HG02798 (cell line): Measurements from ENCODE around the gene CALHM1.
A peak's percentile ranks its signal among the peaks of the same experiment; 100 is the strongest.
"Not testable (repeated sequence)": the region's sequence is repeated elsewhere in the genome, so short reads cannot be mapped to it uniquely, and the experiment has no call there.

Experiments used
- ATAC-seq: cut with Tn5 transposase; IDR thresholded peaks from one replicate; pipeline ENCODE4 v1.9.1; 2021; ENCODE audit warnings: mild to moderate bottlenecking; ENCODE audit not compliant: unreplicated experiment, poor library complexity

CALHM1 gene

GRCh38 chr10:103458720-103459119 lies at the start of gene CALHM1:
Gene CALHM1 (minus strand): TSS chr10:103458900. CDS start chr10:103458751, 149 bp downstream.
- ATAC-seq = peak; percentile 83

GRCh38 chr10:103507235-103508191 lies 48.8 kb upstream of the CALHM1 start:
- no peak for ATAC-seq

GRCh38 chr10:103506061-103506460 lies 47.4 kb upstream of the CALHM1 start:
- no peak for ATAC-seq

- ATAC-seq = peak; percentile 46
These were observed 45.6 kb upstream of the CALHM1 start for GRCh38 chr10:103504181-103504783.

- not testable (repeated sequence) for ATAC-seq
These were observed 45.1 kb upstream of the CALHM1 start for GRCh38 chr10:103503777-103504176.

- ATAC-seq = no peak
These were observed 44.4 kb upstream of the CALHM1 start for GRCh38 chr10:103502849-103503660.

- ATAC-seq = no peak
These were observed 42.5 kb upstream of the CALHM1 start for GRCh38 chr10:103501186-103501585.

GRCh38 chr10:103500481-103500880 lies 41.8 kb upstream of the CALHM1 start:
- ATAC-seq = no peak

GRCh38 chr10:103499881-103500280 lies 41.2 kb upstream of the CALHM1 start:
- no peak for ATAC-seq

GRCh38 chr10:103498936-103499638 lies 40.4 kb upstream of the CALHM1 start:
- no peak for ATAC-seq

GRCh38 chr10:103497161-103497915 lies 38.6 kb upstream of the CALHM1 start:
- ATAC-seq = no peak

GRCh38 chr10:103495321-103495720 lies 36.6 kb upstream of the CALHM1 start:
- ATAC-seq = no peak

GRCh38 chr10:103493916-103494877 lies 35.5 kb upstream of the CALHM1 start:
- no peak for ATAC-seq

GRCh38 chr10:103493362-103493915 lies 34.7 kb upstream of the CALHM1 start, which contains the start of gene NEURL1:
Gene NEURL1 (plus strand): TSS chr10:103493705. CDS start chr10:103494388, 683 bp downstream.
- ATAC-seq = no peak

- ATAC-seq = no peak
These were observed 34.1 kb upstream of the CALHM1 start for GRCh38 chr10:103492655-103493261.

GRCh38 chr10:103491729-103492364 lies 33.1 kb upstream of the CALHM1 start:
- no peak for ATAC-seq

GRCh38 chr10:103490986-103491314 lies 32.2 kb upstream of the CALHM1 start:
- ATAC-seq = peak; percentile 10
